ENCODE data around the gene ACACB.

ACACB gene

DNA sequence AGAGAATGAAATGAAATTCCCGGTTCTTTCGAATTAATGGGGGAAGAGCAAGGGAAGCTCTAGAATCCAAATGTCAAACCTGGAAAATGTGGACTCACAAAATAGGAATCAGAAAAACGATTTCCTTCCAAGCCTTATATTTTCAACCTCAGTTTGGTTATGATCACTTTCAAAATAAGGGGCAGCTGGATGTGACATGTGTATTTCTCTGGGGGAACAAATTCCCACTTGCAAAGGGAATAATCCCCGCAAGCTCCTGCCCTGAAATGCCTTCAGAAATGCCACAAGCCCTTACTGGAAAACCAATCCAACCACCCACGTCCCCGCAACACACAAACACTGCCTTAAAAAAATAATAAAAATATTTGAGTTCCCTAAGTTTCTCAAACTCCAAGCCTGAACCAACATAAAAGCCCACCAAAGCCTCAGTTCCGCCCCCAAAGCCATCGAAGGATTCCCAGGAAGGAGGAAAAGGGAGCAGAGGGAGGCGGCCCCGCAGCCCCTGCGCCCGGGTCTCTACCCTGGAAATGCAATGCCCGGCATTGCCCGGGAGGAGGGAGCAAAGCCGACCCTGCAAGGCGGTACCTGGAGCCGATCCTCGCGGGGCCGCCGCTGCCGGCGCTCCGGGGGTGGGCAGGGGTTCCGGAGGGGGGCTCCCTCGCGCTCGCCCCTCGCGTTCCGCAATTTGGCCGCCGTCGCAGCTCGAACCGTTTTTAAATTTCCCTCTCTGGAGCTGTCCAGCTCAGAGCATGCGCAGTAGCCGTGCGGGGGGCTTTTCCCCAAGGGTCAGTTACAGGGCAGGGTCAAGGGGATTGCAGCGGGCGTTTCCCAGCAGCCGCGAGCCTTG lies 192.4 kb downstream of the ACACB start, which contains the start of gene FOXN4:
Gene FOXN4, minus strand, starts transcription at position 751 of the 847 bp plus-strand sequence. CDS start 963 bp downstream, outside the sequence.
- DNase-seq, result no peak

DNA sequence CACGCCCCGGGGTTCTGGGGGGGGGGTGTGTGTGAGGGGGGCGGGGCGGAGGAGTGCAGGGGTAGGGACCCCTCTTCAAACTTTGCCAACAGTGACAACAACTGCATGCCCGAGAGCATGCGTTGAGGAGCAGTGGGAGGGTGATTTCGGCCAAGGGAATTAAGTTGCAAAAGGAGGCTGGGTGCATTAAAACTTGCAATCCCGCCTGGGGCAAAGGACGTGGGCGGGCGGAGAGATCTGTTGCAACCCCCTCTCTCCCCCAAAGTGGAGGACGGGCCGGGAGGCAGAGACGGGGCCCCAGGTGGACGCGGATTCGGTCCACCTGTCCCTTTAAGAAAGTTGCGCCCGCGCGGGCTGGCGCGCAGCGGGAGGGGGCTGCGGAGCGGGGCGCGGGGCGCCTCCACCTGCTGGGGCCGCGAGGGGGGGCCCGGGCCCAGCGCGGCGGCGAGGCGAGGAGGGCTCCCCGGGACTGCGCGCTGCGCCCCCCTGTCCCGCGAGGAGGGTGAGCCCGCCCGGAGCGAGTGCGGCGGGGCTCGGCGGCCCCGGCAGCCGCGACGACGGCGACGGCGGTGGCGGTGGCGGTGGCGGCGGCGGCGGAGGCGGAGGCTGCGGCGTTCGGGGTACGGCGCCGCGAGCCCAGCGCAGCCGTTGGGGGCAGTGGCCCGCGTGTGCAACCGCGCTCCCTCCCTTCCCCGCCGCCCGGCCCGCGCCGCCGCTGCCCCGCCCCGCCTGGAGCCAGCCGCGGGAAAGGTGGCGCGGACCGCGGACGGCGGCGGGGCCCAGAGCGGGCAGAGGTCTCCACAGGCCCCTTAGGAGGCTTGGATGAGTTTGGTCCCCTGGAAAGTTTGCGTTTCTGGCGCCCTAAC lies 193.2 kb downstream of the ACACB start:
- no peak for DNase-seq

- no peak for DNase-seq
Observed at GRCh38 chr12:109310247-109311125, 194.1 kb downstream of the ACACB start.
